Stimulated activated CD4-positive, alpha-beta T cell treated with anti-CD3 and anti-CD28 coated beads, TNF-alpha, amount 100 ng/mL, for 1 hour (primary cell): Measurements from ENCODE around the gene NXPE1.

Experiments
- DNase-seq, 3 donors: peaks; one replicate each; pipeline ENCODE4 v3.0.0-alpha.2; 2020; ENCODE audit warnings: low read depth in 3 of 3, low spot score in 1 of 3

NXPE1 gene

GRCh38 chr11:114563077-114563476 is 3.4 kb upstream of the NXPE1 start:
- DNase-seq: no peak

- no peak for DNase-seq
Measured at GRCh38 chr11:114562166-114562916, 2.7 kb upstream of the NXPE1 start.

GRCh38 chr11:114556135-114556534 is 3.5 kb downstream of the NXPE1 start:
- no peak for DNase-seq

GRCh38 chr11:114553642-114554041 is 6.0 kb downstream of the NXPE1 start:
- no peak for DNase-seq

- DNase-seq: no peak
Measured at GRCh38 chr11:114551060-114551459, 8.6 kb downstream of the NXPE1 start.

GRCh38 chr11:114525682-114526081 is 34.0 kb downstream of the NXPE1 start:
- DNase-seq: no peak

GRCh38 chr11:114524122-114524521 is 35.6 kb downstream of the NXPE1 start:
- DNase-seq: no peak

- no peak for DNase-seq
Measured at GRCh38 chr11:114522818-114523217, 36.9 kb downstream of the NXPE1 start.

GRCh38 chr11:114511538-114511937 is 48.1 kb downstream of the NXPE1 start:
- no peak for DNase-seq

- DNase-seq: no peak
Measured at GRCh38 chr11:114511079-114511478, 48.6 kb downstream of the NXPE1 start.

GRCh38 chr11:114501901-114502300 is 57.8 kb downstream of the NXPE1 start:
- DNase-seq: no peak

- DNase-seq: no peak
Measured at GRCh38 chr11:114499756-114500155, 59.9 kb downstream of the NXPE1 start.

GRCh38 chr11:114496915-114497314 is 62.8 kb downstream of the NXPE1 start:
- DNase-seq: no peak

GRCh38 chr11:114483929-114484328 is 75.8 kb downstream of the NXPE1 start:
- no peak for DNase-seq

GRCh38 chr11:114482114-114482513 is 77.6 kb downstream of the NXPE1 start:
- DNase-seq: no peak

GRCh38 chr11:114479331-114479730 is 80.3 kb downstream of the NXPE1 start:
- no peak for DNase-seq

GRCh38 chr11:114478768-114479167 is 80.9 kb downstream of the NXPE1 start:
- DNase-seq: no peak

GRCh38 chr11:114478001-114478410 is 81.7 kb downstream of the NXPE1 start:
- DNase-seq: no peak

GRCh38 chr11:114472661-114473060 is 87.0 kb downstream of the NXPE1 start:
- DNase-seq: no peak
